GM12878 (cell line): ENCODE data around the gene CD300E.

Experiments used
- CHD2 ChIP-seq: IDR thresholded peaks from 2 replicates; pipeline ENCODE4 v1.6.1; 2011; ENCODE audit warnings: low read depth, low read length, improper control_type of control experiment, borderline replicate concordance
- CREB1 ChIP-seq: IDR thresholded peaks from 2 replicates; pipeline ENCODE4 v1.6.1; 2012; ENCODE audit warnings: low read depth, mild to moderate bottlenecking, inconsistent platforms
- CTCF ChIP-seq, 3 experiments: IDR thresholded peaks in 2 of 3; conservative IDR thresholded peaks in 1 of 3; 2 replicates each; pipeline ENCODE4 v1.5.1; 2011; ENCODE audit warnings: low read depth in 3 of 3, low read length in 3 of 3, mild to moderate bottlenecking in 3 of 3, control low read depth in 2 of 3, moderate library complexity in 2 of 3, inconsistent platforms in 1 of 3, mixed read lengths in 1 of 3; ENCODE audit not compliant: control insufficient read depth in 2 of 3, insufficient read depth in 1 of 3; ENCODE audit errors: extremely low read depth in 1 of 3
- HDGF ChIP-seq: fragments of 450-650 bp; IDR thresholded peaks from 2 replicates; pipeline ENCODE4 v1.6.1; 2016; ENCODE audit warnings: antibody characterized with exemption
- MTA3 ChIP-seq: IDR thresholded peaks from 2 replicates; pipeline ENCODE4 v1.6.1; 2012; ENCODE audit warnings: low read length, inconsistent platforms, borderline replicate concordance
- POLR2A ChIP-seq: IDR thresholded peaks from 2 replicates; pipeline ENCODE4 v1.6.1; 2011; ENCODE audit warnings: low read depth, mild to moderate bottlenecking, low read length
- POLR2AphosphoS5 ChIP-seq: IDR thresholded peaks from 2 replicates; pipeline ENCODE4 v1.6.1; 2011; ENCODE audit warnings: mild to moderate bottlenecking, low read length, inconsistent platforms
- RELA ChIP-seq: fragments of 450-650 bp; IDR thresholded peaks from 2 replicates; pipeline ENCODE4 v1.8.0; 2014; ENCODE audit warnings: borderline replicate concordance; ENCODE audit not compliant: partially characterized antibody
- ZNF24 ChIP-seq: fragments of 450-650 bp; IDR thresholded peaks from 2 replicates; pipeline ENCODE4 v1.6.1; 2017; ENCODE audit warnings: antibody characterized with exemption, mild to moderate bottlenecking

GRCh38 chr17:74585711-74586110 lies 37.8 kb downstream of the CD300E start:
- TF ChIP-seq HDGF, result no peak
- TF ChIP-seq CHD2, result no peak
- no peak for TF ChIP-seq POLR2A
- no peak for TF ChIP-seq RELA
- TF ChIP-seq ZNF24, result no peak
- TF ChIP-seq CTCF (IDR thresholded peaks at IDR 0.05 in 2 of 3, conservative IDR thresholded peaks at IDR 0.05 in 1 of 3; ENCODE audit: control insufficient read depth in 2 of 3, extremely low read depth in 1 of 3, insufficient read depth in 1 of 3, low read depth in 3 of 3, low read length in 3 of 3), result no peak
- TF ChIP-seq CREB1, result no peak
- TF ChIP-seq POLR2AphosphoS5, result no peak
- no peak for TF ChIP-seq MTA3
